Sigmoid colon (tissue), 7 donors: ENCODE data around the gene VSTM2L. TPM values are rescaled to one million over a fixed set of nuclear protein-coding genes. Genes with fewer than 3 reads are reported as not detected.

Experiments
- DNase-seq: peaks from one replicate; pipeline ENCODE4 v3.0.0-alpha.2; 2019
- H3K27ac ChIP-seq, 4 donors: fragments of 200-600 bp; sonication (generic); one replicate each; pipeline ENCODE4 v1.5.1; 2016 to 2019; ENCODE audit warnings: mild to moderate bottlenecking in 1 of 4
- H3K27me3 ChIP-seq, 3 donors: fragments of 200-600 bp; sonication (generic); one replicate each; pipeline ENCODE4 v1.5.1; 2019; ENCODE audit warnings: mild to moderate bottlenecking in 1 of 3
- H3K36me3 ChIP-seq, 4 donors: fragments of 200-600 bp; sonication (generic); one replicate each; pipeline ENCODE4 v1.5.1; 2016 to 2019
- H3K4me1 ChIP-seq, 4 donors: fragments of 200-600 bp; sonication (generic); one replicate each; pipeline ENCODE4 v1.5.1; 2017 to 2019
- H3K4me3 ChIP-seq, 4 donors: fragments of 200-600 bp; sonication (generic); one replicate each; pipeline ENCODE4 v1.5.1; 2017 to 2019; ENCODE audit warnings: mild to moderate bottlenecking in 2 of 4, moderate library complexity in 1 of 4
- H3K9me3 ChIP-seq, 4 donors: fragments of 200-600 bp in 3 of 4; sonication (generic) in 3 of 4; one replicate each; pipeline versions ENCODE4 v1.5.1 to v1.6.1; 2013 to 2019
- CTCF ChIP-seq, 4 experiments: fragments of 450-650 bp in 3 of 4; fragments of 200-600 bp in 1 of 4; IDR thresholded peaks; one replicate each; pipeline ENCODE4 v1.5.1; 2016 to 2019; ENCODE audit warnings: antibody characterized with exemption in 4 of 4, mild to moderate bottlenecking in 3 of 4, moderate library complexity in 2 of 4
- EP300 ChIP-seq, 4 donors: sonication (generic); formaldehyde crosslinking; IDR thresholded peaks; one replicate each; pipeline ENCODE4 v1.6.1; 2017; ENCODE audit warnings: antibody characterized with exemption in 4 of 4
- POLR2A ChIP-seq, 2 donors: fragments of 450-650 bp; IDR thresholded peaks; one replicate each; pipeline ENCODE4 v1.6.1; 2016; ENCODE audit warnings: antibody characterized with exemption in 2 of 2, mild to moderate bottlenecking in 2 of 2, moderate library complexity in 2 of 2
- POLR2AphosphoS5 ChIP-seq, 4 donors: sonication (generic); formaldehyde crosslinking; IDR thresholded peaks; one replicate each; pipeline ENCODE4 v1.6.1; 2017; ENCODE audit warnings: antibody characterized with exemption in 4 of 4
- WGBS, 2 donors: extraction: QIAGEN DNeasy Blood & Tissue Kit; methylation state at CpG; one replicate each; pipeline ENCODE4 v1.1.7; 2013; 5-methylcytosine and 5-hydroxymethylcytosine counted together
- intact Hi-C: fragments of 100-400 bp; cut with DNase I; formaldehyde crosslinking; loops from one replicate; pipeline ENCODE4 v1.15.1; 2023
- polyA plus RNA-seq, 3 donors: library from polyadenylated mRNA; stranded (reverse); fragments of 200-250 nt; gene quantifications; one replicate each; pipeline ENCODE4 v1.2.3, GENCODE V29; 2013
- total RNA-seq, 4 donors: library from RNA; depleted of rRNA; stranded (reverse); fragments of >200 nt; gene quantifications; one replicate each; pipeline ENCODE4 v1.1.0, GENCODE V29; 2016
- donor health status: healthy with polysubstance abuse.
- donor health status: Bipolar disorder and iron deficiency.
- donor health status: healthy.

The VSTM2L gene
- total and polyA plus RNA-seq, 7 donors, result 1.5 to 3.4 (median 2.5) TPM; not detected in 2

- no peak overlapping the region for H3K27ac ChIP-seq
- no peaks in the 10 kb centered on the region for H3K36me3 ChIP-seq
- H3K4me1 ChIP-seq, result no peaks in the 10 kb centered on the region
- TF ChIP-seq POLR2AphosphoS5 (IDR thresholded peaks at IDR 0.05) (no peak), POLR2A (IDR thresholded peaks at IDR 0.05) (no peak), CTCF (IDR thresholded peaks at IDR 0.05) (no peak), EP300 (IDR thresholded peaks at IDR 0.05) (no peak)
- DNase-seq, result no peak
- 73 to 86% methylated on average over 19 of the region's 19 CpGs for WGBS, 2 donors
- H3K27me3 ChIP-seq, result peaks cover 0 to under 1% (median 0%) of the 10 kb centered on the region in 3 donors
- H3K4me3 ChIP-seq, result no peak overlapping the region
- no peaks in the 10 kb centered on the region for H3K9me3 ChIP-seq
- intact Hi-C loops, result no loop called here
Measured at GRCh38 chr20:37925265-37926165, 22.6 kb downstream of the VSTM2L start.

- Histone ChIP-seq H3K4me1 (no peaks in the 10 kb centered on the region), H3K27me3 (no peaks in the 10 kb centered on the region), H3K4me3 (no peak overlapping the region), H3K36me3 (no peaks in the 10 kb centered on the region), H3K27ac (no peak overlapping the region), H3K9me3 (no peaks in the 10 kb centered on the region)
- no peak for TF ChIP-seq POLR2AphosphoS5 (IDR thresholded peaks at IDR 0.05)
- no peak for TF ChIP-seq CTCF (IDR thresholded peaks at IDR 0.05)
- no peak for TF ChIP-seq POLR2A (IDR thresholded peaks at IDR 0.05)
- TF ChIP-seq EP300 (IDR thresholded peaks at IDR 0.05), result no peak
- intact Hi-C loops, result no loop called here
- 83 to 93% methylated on average over 4 of the region's 4 CpGs for WGBS, 2 donors
- no peak for DNase-seq
Measured at GRCh38 chr20:37926612-37927011, 23.7 kb downstream of the VSTM2L start.

GRCh38 chr20:37927410-37928095, 24.6 kb downstream of the VSTM2L start:
- Histone ChIP-seq H3K9me3 (no peaks in the 10 kb centered on the region), H3K27me3 (no peaks in the 10 kb centered on the region), H3K27ac (no peak overlapping the region), H3K36me3 (no peaks in the 10 kb centered on the region), H3K4me3 (no peak overlapping the region), H3K4me1 (no peaks in the 10 kb centered on the region)
- no peak for DNase-seq
- no peak for TF ChIP-seq CTCF (IDR thresholded peaks at IDR 0.05)
- WGBS, 2 donors, result 89 to 90% methylated on average over 18 of the region's 18 CpGs
- intact Hi-C loops, result no loop called here

- DNase-seq, result no peak
- H3K36me3 ChIP-seq, result no peaks in the 10 kb centered on the region
- 62 to 69% methylated on average over 8 of the region's 8 CpGs for WGBS, 2 donors
- intact Hi-C loops, result no loop called here
- H3K4me3 ChIP-seq, result no peak overlapping the region
- H3K27ac ChIP-seq, result no peak overlapping the region
- no peaks in the 10 kb centered on the region for H3K4me1 ChIP-seq
- H3K27me3 ChIP-seq, result no peaks in the 10 kb centered on the region
- TF ChIP-seq CTCF (IDR thresholded peaks at IDR 0.05), result no peak
- no peak for TF ChIP-seq POLR2A (IDR thresholded peaks at IDR 0.05)
- no peak for TF ChIP-seq POLR2AphosphoS5 (IDR thresholded peaks at IDR 0.05)
- no peak for TF ChIP-seq EP300 (IDR thresholded peaks at IDR 0.05)
- H3K9me3 ChIP-seq, result no peaks in the 10 kb centered on the region
Measured at GRCh38 chr20:37928996-37929682, 26.2 kb downstream of the VSTM2L start.
